Skin epidermis (tissue), 12 donors: ENCODE results near the gene SCNN1B.
A peak's percentile ranks its signal among the peaks of the same experiment; 100 is the strongest.
"Not testable (repeated sequence)": the region's sequence is repeated elsewhere in the genome, so short reads cannot be mapped to it uniquely, and the experiment has no call there.

ENCODE experiments used
- H3K27ac ChIP-seq, 21 experiments: fragments of 200-600 bp; sonication (generic) in 11 of 21; one replicate each; pipeline ENCODE4 v1.5.0; 2020; ENCODE audit warnings: mild to moderate bottlenecking in 3 of 21, inconsistent platforms in 2 of 21, moderate library complexity in 2 of 21
- H3K4me3 ChIP-seq, 7 experiments: fragments of 200-600 bp; sonication (generic) in 2 of 7; one replicate each; pipeline ENCODE4 v1.5.0; 2020; ENCODE audit warnings: inconsistent platforms in 2 of 7, mild to moderate bottlenecking in 2 of 7, moderate library complexity in 1 of 7

The SCNN1B gene

DNA sequence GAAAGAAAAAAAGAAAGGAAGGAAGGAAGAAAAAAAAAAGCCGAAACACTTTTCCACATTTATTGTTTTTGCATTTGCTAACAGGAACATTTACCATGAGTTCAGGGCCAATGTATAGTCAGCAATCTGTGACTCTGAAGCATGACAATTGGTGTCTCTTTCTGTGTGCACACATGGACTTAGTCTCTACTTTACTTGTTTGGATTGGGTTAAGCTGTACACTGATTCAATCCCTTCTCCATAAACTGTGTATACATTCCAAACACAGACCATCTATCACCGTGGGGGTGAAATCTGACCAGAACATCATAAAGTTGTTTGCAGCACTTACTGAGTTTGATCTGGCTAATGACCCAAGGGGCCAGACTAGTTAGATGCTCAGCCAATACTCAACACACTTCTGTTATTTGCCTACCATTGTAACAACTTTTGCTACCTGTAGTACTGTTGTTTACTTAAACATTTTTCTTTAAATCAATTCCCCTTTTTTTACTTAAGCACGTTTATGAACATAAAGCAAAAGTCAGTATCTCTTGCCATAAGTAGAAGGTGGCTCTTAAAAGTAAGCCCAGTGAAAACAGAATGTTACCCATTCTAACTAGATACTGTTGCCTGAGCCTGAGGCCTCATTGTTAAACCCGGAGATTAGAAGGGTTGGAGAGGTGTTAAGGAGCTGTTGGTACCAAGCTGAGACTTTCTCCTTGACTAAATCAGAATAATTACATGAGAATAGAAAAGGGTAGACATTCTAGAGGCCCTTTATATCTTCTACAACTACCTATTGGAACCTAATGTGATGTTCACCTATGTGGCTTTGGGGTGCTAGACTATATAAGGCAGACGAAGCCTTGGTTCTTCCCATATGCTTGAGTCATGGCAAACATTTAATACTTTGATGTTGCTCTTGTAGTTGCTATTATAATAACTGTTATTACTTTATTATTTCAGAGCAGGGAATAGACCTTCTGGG, 41.8 kb downstream of the SCNN1B start:
- no peak overlapping the region for H3K4me3 ChIP-seq
- no peak overlapping the region for H3K27ac ChIP-seq

DNA sequence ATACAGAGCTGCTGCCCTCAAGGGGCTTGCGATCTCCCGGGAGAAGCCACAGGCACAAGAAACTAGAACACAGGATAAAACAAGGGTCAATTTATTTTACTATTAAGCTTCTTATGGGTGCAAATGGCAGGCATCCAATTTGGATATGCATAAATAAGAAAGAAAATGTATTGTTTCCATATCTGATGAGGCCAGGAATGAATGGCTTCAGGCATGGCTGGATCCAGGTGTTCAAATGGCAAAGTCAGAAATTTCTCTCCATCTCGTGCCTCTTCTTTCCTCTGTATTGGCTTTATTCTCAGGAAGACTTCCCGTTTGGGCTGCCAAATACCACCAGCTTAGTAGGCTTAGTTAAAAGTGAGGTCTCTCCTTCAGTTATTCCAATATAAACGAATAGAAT, 43.1 kb downstream of the SCNN1B start:
- no peak overlapping the region for H3K27ac ChIP-seq
- no peak overlapping the region for H3K4me3 ChIP-seq

DNA sequence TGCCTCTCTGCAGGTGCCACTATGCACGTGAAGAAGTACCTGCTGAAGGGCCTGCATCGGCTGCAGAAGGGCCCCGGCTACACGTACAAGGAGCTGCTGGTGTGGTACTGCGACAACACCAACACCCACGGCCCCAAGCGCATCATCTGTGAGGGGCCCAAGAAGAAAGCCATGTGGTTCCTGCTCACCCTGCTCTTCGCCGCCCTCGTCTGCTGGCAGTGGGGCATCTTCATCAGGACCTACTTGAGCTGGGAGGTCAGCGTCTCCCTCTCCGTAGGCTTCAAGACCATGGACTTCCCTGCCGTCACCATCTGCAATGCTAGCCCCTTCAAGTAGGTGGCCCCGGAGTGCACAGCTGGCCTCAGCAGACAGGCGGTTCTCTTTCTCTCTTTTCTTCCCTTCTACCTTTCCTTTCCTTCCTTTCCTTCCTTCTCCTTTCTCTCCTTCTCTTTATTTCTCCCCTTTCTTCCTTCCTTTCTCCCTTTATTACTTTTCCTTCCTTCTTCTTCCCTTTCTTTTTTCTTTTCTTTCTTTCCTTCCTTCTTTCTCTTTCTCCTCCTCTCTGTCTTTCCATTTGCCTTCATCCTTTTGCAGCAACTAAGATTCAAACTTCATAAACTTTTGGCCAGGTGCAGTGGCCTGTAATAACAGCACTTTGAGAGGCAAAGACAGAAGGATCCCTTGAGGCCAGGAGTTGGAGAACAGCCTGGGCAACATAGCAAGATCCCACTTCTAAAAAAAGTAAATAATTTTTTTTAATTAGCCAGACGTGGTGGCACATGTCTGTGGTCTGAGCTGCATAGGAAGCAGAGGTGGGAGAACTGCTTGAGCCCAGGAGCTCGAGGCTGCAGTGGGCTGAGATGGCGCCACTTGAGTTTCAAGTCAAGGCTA, 46.7 kb downstream of the SCNN1B start:
- no peak overlapping the region for H3K27ac ChIP-seq
- no peak overlapping the region for H3K4me3 ChIP-seq

DNA sequence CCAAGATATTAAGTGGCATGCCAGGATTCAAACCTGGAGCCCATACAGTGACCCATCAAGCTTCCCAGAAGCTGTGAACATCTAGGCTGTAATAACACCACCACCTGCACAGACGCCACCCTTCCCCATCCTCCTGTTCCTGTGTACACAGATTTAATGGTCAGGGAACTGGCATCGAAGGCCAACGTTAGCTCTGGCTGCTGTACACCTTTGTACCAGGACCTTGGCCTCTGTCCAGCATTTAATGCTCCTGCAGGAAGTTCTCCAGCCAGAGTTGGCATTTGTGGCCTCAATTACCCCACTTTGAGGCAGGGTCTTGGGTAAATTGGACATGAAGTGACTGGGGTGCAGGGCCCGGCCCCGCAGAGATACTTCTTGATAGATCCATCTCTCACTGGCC, 49.3 kb downstream of the SCNN1B start:
- Histone ChIP-seq H3K4me3 (no peak overlapping the region), H3K27ac (no peak overlapping the region)

DNA sequence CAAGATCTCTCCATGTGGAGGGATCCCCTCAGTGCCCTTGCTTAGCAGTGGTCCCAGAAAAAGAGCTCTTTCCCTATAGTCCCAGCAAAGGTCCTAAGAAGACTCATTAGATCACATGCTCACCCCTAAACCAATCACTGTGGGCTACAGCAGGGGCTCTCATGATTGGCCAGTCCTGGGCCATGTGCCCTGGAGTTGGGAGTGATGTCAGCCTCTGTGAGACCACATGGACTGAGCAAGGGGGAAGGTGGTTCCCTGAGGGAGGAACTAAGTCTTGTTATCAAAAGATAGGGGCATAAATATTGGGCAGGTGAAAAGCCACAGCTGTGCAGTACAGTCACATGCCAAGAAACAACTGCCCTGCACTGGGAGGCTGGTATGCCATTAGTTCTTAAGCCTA, 51.3 kb downstream of the SCNN1B start:
- Histone ChIP-seq H3K4me3 (no peak overlapping the region), H3K27ac (no peak overlapping the region)

DNA sequence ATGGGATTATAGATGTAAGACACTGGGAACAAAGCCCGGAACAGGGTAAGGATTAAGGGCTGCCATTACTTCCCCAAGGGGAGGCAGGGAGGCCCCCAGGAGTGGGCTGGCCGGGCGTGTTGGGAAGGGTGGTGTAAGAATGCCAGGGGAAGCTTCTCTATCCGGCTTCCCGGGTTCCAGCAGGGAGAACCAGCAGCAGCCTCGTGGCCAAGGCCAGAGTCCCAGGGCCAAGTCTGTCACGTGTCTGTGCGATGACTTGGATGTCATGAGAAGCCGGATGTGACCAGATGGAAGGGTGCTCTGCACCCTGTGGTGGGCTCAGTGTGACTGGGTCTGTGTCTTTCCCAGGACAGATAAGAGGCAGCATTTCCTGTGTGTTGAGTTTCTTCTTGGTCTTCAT, 52.1 kb downstream of the SCNN1B start:
- Histone ChIP-seq H3K27ac (no peak overlapping the region), H3K4me3 (no peak overlapping the region)

DNA sequence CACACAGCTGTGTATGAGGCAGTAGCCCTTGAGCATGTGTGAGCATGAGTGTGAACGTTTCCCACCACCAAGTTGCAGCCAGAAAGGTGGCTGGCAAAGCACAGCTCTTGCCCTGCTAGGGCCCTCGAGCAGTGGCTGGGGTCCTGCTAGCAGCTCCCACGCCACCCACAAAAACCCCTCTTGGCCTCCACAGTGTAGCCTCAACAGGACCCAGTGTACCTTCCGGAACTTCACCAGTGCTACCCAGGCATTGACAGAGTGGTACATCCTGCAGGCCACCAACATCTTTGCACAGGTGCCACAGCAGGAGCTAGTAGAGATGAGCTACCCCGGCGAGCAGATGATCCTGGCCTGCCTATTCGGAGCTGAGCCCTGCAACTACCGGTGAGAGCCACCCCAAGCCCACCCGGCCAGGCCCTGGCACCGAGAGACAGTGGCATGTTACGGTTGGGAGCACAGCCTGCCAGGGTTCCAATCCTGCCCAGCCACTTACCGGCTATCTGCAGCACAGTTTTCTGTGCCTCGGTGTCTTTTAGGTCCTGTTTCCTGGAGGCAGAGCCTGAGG, 53.1 kb downstream of the SCNN1B start:
- H3K4me3 ChIP-seq = no peak overlapping the region

DNA sequence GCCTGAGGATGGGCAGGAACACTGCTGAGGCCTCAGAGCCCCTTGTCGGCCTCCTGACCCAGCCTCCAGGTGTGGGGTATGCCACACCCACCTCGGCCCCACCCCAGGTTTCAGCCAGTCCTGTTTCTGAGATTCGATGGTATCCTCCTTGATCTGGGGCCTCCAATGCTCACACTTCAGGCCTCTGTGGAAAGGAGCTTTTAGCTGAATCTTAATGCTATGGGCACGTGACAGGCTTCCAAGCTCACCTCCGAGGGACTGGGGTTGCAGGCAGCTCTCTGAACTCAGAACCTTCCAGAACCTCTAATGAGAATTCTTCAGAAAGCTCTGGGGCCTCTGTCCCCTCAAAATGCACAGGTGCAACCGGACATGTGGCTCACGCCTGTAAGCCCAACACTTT, 54.8 kb downstream of the SCNN1B start:
- no peak overlapping the region for H3K4me3 ChIP-seq
- no peak overlapping the region for H3K27ac ChIP-seq

More for the DNA sequence above, 53.1 kb downstream of the SCNN1B start:
- no peak overlapping the region for H3K27ac ChIP-seq

DNA sequence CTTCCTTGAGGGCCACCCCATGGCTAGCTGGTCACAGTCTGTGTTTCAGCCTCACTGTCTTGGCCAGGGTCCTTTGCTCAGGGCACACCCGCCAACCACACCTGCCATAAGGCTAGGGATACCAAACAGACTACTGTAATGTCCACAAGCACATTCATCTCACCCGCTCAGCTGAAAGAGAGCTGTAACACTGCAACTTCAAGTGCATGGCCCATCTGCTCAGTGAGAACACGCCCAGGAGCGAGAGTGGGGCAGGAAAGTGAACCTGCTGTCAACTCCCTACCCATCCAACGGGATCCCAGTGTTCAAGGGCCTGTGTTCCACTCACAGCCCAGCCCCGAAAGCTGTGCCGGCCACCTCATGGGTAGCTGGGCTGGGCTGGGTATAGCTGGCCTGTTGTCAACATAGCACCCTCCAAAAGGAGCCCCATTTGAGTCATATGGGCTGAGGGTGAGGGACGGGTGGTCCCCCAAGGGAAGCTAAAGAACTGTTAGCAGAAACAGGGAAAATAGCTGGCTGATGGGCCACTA, 55.7 kb downstream of the SCNN1B start:
- Histone ChIP-seq H3K27ac (no peak overlapping the region), H3K4me3 (no peak overlapping the region)

DNA sequence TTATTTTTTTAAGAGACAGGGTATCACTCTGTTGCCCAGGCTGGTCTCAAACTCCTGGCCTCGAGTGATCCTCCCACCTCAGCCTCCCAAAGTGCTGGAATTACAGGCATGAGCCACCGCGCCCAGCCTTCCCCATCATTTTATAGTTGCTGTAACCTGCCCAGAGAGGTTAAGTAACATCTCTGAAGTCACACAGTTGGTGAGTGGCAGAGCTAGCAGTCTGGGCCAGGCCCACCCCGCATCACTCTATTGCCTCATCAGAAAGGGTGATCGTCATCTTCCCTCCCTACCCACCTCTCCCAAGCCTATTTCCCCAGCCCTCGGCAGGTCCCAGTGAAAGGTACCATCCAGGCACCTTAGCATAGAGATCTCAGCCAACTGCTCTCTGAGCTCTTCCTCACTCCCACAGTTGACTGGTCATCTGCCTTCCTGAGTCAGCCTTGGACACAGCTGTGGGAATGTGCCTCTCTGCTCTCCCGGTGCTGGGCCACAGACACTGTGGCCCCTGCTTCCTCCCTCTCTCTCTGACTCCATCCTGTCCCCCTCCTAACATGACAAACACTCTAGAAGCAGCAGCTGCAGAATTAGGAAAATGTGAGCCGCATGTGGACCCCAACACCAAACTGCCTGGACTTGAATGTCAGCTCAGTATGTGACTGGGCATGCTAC, 57.1 kb downstream of the SCNN1B start:
- Histone ChIP-seq H3K27ac (no peak overlapping the region), H3K4me3 (no peak overlapping the region)

DNA sequence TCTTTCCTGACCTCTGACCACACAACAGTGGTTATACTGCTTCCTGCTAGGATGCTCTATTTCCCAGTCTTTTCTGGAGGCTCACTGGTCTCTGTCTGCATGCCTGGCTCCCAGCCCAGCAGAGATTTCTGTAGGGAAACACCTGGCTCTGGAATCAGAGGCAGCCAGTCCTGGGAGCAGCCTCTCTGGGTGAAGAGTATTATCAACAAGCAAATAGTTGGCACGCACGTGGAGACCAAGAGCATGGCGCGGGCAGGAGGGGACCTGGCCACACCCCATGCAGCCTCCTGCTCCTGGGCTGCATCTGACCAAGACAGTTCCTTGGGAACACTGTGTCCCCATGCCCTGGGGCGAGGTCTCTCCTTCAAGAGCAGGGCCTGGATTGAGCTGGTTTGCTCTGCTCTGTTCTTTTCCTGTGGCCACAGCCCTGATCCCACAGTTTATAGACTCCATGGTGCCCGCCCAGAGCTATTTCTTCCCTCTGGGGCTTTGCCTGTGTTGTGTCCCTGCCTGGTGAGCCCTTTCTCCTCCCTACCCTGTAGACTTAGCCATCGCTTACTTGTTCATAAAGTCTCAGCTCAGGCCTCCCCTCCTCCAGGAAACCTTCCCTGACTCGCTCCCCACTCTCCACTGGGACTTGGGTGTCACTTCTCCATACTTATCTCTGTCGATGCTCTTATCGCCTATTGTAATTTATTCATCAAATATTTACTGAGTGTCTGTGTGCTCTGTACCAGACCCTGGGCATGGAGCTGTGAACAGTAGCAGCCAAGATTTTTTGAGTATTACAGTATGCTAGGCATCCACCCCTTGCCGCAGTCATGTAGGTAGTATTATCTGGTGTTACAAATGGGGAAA, 60.6 kb downstream of the SCNN1B start:
- H3K4me3 ChIP-seq = no peak overlapping the region
- peak overlapping the region in 4 of 21 experiments; percentile 2 to 42 (median 27) for H3K27ac ChIP-seq

DNA sequence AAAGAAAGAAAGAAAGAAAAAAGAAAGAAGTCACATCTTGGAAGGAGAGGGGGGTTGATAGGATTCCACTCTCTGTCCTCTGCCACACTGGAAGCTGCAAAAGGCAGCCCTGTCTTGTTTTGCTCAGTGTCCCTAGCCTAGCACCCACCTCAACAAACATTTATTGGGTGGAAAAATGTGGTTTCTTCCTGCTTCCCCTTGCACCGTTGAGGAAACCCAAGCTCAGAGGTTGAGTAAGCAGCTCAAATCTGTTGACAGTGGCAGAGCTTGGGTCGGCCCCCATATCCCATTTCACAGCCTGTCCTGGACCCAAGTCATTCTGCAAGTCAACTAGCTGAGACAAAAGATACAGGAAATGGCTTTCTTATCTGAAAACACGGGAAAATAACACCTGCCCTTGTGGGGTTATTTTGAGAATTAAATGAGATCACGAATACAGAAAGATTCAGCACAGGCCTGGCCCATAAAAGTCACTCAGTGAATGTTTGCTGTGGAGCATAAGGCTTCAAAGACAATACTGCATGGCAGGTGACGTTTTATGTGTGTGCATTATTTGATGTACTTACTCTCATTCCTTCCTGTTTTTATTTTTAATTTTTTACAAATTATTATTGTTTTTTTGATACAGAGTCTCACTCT, 63.6 kb downstream of the SCNN1B start:
- H3K27ac ChIP-seq = peak overlapping the region in 1 of 21 experiments; percentile 42

DNA sequence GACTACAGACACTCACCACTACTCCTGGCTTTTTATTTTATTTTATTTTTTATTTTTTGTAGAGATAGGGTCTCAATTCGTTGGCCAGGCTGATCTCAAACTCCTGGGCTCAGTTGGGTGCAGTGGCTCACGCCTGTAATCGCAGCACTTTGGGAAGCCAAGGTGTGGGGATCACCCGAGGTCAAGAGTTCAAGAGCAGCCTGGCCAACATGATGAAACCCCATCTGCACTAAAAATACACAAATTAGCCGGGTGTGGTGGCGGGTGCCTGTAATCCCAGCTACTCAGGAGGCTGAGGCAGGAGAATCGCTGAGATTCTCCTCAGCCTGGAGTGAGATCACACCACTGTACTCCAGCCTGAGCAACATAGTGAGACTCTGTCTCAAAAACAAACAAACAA, 64.2 kb downstream of the SCNN1B start:
- H3K4me3 ChIP-seq = not testable (repeated sequence)
- peak overlapping the region in 1 of 21 experiments; percentile 22 for H3K27ac ChIP-seq

More for the DNA sequence above, 63.6 kb downstream of the SCNN1B start:
- no peak overlapping the region for H3K4me3 ChIP-seq

DNA sequence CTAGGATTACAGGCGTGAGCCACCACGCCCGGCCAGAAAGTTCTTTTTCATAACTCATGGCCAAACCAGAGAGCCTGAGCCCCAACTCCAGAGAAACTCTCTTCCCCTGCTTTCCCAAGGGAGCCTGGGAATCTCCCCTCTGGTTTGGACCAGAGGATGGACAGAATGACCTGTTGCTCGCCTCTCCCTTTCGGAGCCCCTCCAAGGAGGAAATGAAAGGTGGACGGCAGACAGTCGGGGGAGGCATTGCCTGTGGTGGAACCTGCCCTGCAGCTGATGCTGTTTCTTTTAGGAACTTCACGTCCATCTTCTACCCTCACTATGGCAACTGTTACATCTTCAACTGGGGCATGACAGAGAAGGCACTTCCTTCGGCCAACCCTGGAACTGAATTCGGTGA, 65.5 kb downstream of the SCNN1B start:
- Histone ChIP-seq H3K4me3 (no peak overlapping the region), H3K27ac (no peak overlapping the region)

DNA sequence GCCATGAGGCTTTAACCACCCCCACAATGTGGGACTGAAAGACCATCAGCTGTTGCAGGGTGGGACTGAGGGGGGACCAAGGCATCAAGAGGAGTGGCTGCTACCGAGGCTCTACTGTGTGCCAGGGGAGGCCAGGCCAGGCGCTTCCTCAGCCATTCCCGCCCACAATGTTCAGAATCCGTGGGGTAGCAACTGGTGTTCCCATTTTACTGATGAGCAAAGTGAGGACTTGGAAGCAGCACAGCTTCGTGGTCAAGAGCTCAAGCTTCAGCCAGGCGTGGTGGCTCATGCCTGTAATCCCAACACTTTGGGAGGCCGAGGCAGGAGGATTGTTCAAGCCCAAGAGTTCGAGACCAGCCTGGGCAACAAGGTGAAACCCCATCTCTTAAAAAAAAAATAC, 65.9 kb downstream of the SCNN1B start:
- Histone ChIP-seq H3K27ac (no peak overlapping the region), H3K4me3 (no peak overlapping the region)

DNA sequence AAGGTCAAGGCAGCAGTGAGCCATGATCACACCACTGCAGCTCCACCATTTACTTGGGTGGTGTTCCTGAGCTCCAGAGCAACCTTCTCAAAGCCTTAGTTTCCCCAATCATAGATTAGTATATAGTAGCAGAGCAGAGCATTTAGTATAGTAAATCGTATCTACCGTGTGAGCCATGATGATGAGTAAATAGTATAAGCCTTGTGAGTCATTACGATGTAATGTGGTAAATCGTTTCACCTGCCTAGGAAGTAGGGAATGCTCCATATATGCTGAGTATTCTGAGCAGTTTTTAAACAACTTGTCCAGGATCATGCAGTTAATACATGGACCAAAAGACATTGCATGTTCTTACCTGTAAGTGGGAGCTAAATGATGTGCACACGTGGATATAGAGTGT, 66.4 kb downstream of the SCNN1B start:
- Histone ChIP-seq H3K27ac (no peak overlapping the region), H3K4me3 (no peak overlapping the region)

DNA sequence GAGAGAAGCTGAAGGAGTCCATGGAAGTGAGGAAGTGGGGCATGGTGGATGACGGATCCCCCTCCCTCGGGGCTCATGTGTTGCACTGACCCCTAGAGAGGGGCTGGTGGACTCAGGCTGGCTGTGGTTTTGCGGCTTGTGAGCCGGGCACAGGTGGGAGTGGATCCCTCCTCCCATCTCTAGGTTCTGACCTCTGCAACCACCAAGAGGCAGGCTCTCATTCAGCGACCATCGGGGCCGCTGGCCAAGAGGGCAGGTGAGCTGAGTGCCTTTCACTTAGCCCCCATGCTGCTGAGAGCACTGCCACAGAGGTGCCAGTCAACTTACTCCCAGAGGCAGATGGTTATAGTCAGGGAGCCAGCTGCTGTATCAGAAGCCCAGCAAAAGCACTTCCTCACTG, 67.3 kb downstream of the SCNN1B start:
- no peak overlapping the region for H3K27ac ChIP-seq

DNA sequence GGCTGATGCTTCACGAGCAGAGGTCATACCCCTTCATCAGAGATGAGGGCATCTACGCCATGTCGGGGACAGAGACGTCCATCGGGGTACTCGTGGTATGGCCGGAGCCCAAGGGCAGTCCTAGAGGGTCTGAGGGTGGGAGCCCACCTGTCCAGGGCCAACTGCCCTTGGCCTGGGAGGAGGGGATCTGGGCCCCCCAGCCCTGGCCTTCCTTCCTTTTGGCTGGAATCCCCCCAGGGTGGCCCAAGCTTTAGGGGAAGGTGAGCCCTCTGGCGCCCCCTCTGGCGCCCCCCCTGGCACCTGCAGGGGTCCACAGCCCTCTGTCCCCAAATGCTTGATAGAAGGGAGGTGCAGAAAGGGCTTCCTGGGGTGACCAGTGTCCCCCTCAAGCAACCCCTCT, 69.3 kb downstream of the SCNN1B start:
- Histone ChIP-seq H3K4me3 (no peak overlapping the region), H3K27ac (no peak overlapping the region)

More for the DNA sequence above, 67.3 kb downstream of the SCNN1B start:
- H3K4me3 ChIP-seq = no peak overlapping the region
